Measurements from ENCODE around the gene NFYC.
"Not testable (repeated sequence)": the region's sequence is repeated elsewhere in the genome, so short reads cannot be mapped to it uniquely, and the experiment has no call there.

NFYC gene

GRCh38 chr1:40665335-40666171, 26.0 kb upstream of the NFYC start, which contains the start of gene RIMS3:
Gene RIMS3, minus strand, starts transcription at chr1:40665682. Its CDS starts 23,757 bp downstream, at chr1:40641925.
- peak; percentile 84 for DNase-seq

GRCh38 chr1:40668769-40669525, 22.6 kb upstream of the NFYC start:
- DNase-seq = peak; percentile 82

- DNase-seq = no peak
These were observed 18.1 kb upstream of the NFYC start for GRCh38 chr1:40673452-40673851.

GRCh38 chr1:40676501-40676900, 15.0 kb upstream of the NFYC start:
- no peak for DNase-seq

GRCh38 chr1:40679165-40679953, 12.1 kb upstream of the NFYC start:
- DNase-seq = no peak

- no peak for DNase-seq
These were observed 6.8 kb upstream of the NFYC start for GRCh38 chr1:40684669-40685068.

- no peak for DNase-seq
These were observed 4.4 kb upstream of the NFYC start for GRCh38 chr1:40687059-40687458.

- DNase-seq = no peak
These were observed 3.8 kb upstream of the NFYC start for GRCh38 chr1:40687661-40688060.

GRCh38 chr1:40689737-40690136, 1.8 kb upstream of the NFYC start:
- DNase-seq = no peak

- DNase-seq = no peak
These were observed 550 bp upstream of the NFYC start for GRCh38 chr1:40690771-40691537.

- DNase-seq = no peak
These were observed 958 bp downstream of the NFYC start for GRCh38 chr1:40692429-40692895.

- no peak for DNase-seq
These were observed 1.9 kb downstream of the NFYC start for GRCh38 chr1:40693425-40693824.

- DNase-seq = no peak
These were observed 2.9 kb downstream of the NFYC start for GRCh38 chr1:40694353-40694874.

- no peak for DNase-seq
These were observed 4.8 kb downstream of the NFYC start for GRCh38 chr1:40696294-40696693.

GRCh38 chr1:40697436-40697835, 5.9 kb downstream of the NFYC start:
- no peak for DNase-seq

GRCh38 chr1:40699787-40700186, 8.3 kb downstream of the NFYC start:
- no peak for DNase-seq

- no peak for DNase-seq
These were observed 10.2 kb downstream of the NFYC start for GRCh38 chr1:40701684-40702083.

GRCh38 chr1:40702810-40703209, 11.3 kb downstream of the NFYC start:
- not testable (repeated sequence) for DNase-seq

- DNase-seq = no peak
These were observed 11.8 kb downstream of the NFYC start for GRCh38 chr1:40703316-40703715.

- DNase-seq = no peak
These were observed 13.6 kb downstream of the NFYC start for GRCh38 chr1:40704817-40705733.

GRCh38 chr1:40706626-40707025, 15.1 kb downstream of the NFYC start:
- DNase-seq = no peak

All from activated T-cell treated with anti-CD3 and anti-CD28 coated beads for 4 hours (primary cell).